ENCODE measurements around the gene ERN2.

Gene ERN2

DNA sequence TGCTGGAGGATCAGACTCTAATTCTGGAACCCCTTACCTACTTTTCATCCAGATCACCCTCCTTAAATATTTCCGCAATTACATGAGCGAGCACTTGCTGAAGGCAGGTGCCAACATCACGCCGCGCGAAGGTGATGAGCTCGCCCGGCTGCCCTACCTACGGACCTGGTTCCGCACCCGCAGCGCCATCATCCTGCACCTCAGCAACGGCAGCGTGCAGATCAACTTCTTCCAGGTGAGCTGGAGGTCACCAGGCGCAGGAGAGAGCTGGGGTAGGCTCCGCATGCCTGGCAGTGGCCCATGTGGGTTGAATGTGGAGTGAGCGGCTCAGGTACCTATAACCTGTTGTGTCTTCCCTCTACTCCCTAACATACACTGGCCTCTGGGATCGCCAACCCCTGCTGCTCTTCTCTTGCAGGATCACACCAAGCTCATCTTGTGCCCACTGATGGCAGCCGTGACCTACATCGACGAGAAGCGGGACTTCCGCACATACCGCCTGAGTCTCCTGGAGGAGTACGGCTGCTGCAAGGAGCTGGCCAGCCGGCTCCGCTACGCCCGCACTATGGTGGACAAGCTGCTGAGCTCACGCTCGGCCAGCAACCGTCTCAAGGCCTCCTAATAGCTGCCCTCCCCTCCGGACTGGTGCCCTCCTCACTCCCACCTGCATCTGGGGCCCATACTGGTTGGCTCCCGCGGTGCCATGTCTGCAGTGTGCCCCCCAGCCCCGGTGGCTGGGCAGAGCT lies 23.4 kb downstream of the ERN2 start:
- in situ Hi-C loops (cut with HindIII; ENCODE audit: low sequenced_read_pairs), result no loop called here
- TF ChIP-seq, protein P1, sequence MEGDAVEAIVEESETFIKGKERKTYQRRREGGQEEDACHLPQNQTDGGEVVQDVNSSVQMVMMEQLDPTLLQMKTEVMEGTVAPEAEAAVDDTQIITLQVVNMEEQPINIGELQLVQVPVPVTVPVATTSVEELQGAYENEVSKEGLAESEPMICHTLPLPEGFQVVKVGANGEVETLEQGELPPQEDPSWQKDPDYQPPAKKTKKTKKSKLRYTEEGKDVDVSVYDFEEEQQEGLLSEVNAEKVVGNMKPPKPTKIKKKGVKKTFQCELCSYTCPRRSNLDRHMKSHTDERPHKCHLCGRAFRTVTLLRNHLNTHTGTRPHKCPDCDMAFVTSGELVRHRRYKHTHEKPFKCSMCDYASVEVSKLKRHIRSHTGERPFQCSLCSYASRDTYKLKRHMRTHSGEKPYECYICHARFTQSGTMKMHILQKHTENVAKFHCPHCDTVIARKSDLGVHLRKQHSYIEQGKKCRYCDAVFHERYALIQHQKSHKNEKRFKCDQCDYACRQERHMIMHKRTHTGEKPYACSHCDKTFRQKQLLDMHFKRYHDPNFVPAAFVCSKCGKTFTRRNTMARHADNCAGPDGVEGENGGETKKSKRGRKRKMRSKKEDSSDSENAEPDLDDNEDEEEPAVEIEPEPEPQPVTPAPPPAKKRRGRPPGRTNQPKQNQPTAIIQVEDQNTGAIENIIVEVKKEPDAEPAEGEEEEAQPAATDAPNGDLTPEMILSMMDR (IDR thresholded peaks at IDR 0.05; ENCODE audit: low read depth, low read length, missing control alignments), result no peak
- no peak overlapping the region for H3K4me3 ChIP-seq (ENCODE audit: low read depth, low read length)
- no peak for DNase-seq (ENCODE audit: low read depth)

DNA sequence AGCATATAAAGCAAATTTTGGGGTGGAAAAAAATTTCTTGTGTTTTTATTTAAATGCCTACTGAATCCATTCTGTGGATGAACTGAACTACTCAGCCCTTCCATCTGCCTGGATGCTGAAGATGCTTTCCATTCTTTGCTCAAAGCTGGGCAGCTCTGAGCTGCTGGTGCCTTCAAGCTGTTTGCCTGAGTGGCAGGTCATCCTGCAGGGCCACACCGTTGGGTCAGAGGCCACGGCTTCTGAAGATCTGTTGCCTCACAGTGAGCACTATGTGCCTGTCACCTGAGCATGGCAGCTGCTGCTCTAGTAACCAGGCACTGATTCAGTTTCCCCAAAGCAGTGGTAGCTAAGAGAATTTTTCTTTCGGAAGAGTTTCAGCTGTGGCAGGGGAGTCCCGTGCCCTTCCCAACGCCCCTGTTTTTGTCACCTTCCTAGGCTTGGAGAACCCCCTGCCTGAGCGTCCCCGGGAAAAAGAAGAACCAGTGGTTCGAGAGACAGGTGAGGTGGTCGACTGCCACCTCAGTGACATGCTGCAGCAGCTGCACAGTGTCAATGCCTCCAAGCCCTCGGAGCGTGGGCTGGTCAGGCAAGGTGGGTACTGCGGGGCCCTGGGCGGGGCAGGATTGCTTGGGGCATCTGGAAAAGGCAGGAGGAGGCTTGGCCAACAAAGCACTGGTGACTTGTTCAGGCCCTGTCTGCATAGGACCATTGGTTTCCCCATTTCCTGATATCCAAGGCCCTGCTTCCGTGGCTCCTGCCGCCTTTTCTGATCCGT lies 25.8 kb downstream of the ERN2 start:
- H3K4me3 ChIP-seq (ENCODE audit: low read depth, low read length), result no peak overlapping the region
- DNase-seq (ENCODE audit: low read depth), result no peak

DNA sequence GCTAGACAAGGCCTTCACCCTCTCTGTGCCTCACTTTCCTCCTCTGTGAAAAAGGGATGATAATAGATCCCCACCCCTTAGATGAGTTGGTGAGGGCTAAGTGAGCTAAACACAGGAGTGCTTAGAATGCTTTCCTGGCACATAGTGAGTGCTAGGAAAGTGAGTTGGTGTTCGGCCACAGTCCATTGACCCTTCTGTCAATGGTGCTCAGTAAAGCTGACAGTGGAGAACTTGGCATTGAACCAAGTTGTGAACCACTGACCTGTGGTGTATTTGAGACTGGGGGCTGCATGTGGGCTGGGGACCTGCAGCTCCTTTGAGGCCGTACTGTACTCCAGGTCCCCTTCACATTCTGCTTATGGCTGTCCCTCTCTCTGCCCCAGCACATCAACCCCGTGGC lies 29.5 kb downstream of the ERN2 start:
- in situ Hi-C loops (cut with HindIII; ENCODE audit: low sequenced_read_pairs), result no loop called here
- DNase-seq (ENCODE audit: low read depth), result no peak
- TF ChIP-seq, protein P1 (IDR thresholded peaks at IDR 0.05; ENCODE audit: low read depth, low read length, missing control alignments), result no peak
- H3K4me3 ChIP-seq (ENCODE audit: low read depth, low read length), result no peak overlapping the region

More for the DNA sequence above, 25.8 kb downstream of the ERN2 start:
- TF ChIP-seq, protein P1 (IDR thresholded peaks at IDR 0.05; ENCODE audit: low read depth, low read length, missing control alignments), result no peak
- in situ Hi-C loops (cut with HindIII; ENCODE audit: low sequenced_read_pairs), result no loop called here

DNA sequence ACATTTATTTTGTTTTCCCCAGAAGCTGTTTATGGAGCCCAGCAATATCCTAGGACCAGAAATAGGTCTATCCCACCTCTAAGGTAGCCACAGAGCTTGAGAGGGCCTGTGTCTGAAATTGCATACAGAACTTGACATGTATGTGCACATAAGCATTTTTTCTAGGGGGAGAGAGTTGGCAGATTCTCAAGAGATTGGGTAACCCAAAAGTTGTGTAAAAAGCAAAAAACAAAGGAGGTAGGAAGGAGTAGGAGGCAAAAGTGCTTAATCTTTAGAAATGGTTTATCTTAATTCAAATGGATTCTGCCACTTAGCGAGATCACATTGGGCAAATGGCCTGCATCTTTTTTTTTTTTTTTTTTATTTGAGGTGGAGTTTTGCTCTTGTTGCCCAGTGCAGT lies 30.8 kb downstream of the ERN2 start:
- DNase-seq (ENCODE audit: low read depth), result no peak

DNA sequence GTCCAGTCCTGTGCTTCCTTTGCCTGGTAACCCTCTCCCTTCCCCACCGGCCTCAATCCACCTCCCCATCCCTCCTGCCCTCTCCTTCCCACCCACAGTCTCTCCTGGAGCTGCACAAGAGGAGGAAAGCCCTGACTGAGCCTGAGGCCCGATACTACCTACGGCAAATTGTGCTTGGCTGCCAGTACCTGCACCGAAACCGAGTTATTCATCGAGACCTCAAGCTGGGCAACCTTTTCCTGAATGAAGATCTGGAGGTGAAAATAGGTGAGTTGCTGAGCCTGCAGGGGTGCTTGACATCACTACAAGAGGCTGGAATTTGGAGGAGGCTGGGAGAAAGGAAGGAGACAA lies 33.1 kb downstream of the ERN2 start:
- peak overlapping the region; percentile 63 for H3K4me3 ChIP-seq (ENCODE audit: low read depth, low read length)
- TF ChIP-seq, protein P1 (IDR thresholded peaks at IDR 0.05; ENCODE audit: low read depth, low read length, missing control alignments), result no peak
- in situ Hi-C loops (cut with HindIII; ENCODE audit: low sequenced_read_pairs), result no loop called here
- DNase-seq (ENCODE audit: low read depth), result no peak

More for the DNA sequence above, 30.8 kb downstream of the ERN2 start:
- H3K4me3 ChIP-seq (ENCODE audit: low read depth, low read length), result no peak overlapping the region
- in situ Hi-C loops (cut with HindIII; ENCODE audit: low sequenced_read_pairs), result no loop called here
- TF ChIP-seq, protein P1 (IDR thresholded peaks at IDR 0.05; ENCODE audit: low read depth, low read length, missing control alignments), result no peak

DNA sequence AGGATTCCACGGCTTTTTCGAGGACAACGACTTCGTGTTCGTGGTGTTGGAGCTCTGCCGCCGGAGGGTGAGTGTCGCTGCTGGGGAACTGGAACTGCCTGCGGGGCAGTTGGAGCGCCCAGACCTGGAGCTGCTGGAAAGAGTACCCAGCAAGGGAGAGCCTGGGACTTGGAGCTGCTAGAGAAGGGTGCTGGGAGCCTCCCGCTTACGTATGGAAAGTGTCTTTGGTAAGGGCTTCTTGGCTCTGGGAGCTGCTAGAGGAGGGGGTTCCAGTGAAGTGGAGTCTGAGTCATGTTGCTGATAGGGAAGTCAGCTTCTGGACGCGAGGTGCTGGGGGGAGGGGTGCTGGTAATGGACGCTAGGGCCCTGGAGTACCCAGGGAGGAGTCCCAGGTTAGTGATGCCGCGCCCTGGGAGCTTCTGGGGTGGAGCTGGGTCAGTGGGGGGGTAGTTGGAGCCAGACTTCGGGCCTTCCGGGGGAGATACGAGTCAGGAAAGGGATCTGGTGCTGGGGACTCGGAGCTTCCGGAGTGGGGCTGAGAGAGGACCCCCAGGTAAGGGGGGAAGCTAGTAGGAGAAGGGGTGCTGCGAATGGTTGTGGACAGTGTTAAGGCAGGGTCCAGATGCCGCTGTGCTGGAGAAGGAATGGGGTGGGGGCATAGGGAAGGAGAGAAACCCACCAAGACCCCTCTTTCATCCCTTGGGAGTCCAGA lies 33.6 kb downstream of the ERN2 start:
- H3K4me3 ChIP-seq (ENCODE audit: low read depth, low read length), result peak overlapping the region; percentile 63
- DNase-seq (ENCODE audit: low read depth), result no peak
- in situ Hi-C loops (cut with HindIII; ENCODE audit: low sequenced_read_pairs), result no loop called here
- TF ChIP-seq, protein P1 (IDR thresholded peaks at IDR 0.05; ENCODE audit: low read depth, low read length, missing control alignments), result no peak

Measured in astrocyte of the cerebellum (primary cell).